Measurements from ENCODE around the gene PRMT5. TPM values are rescaled to one million over a fixed set of nuclear protein-coding genes. Genes with fewer than 3 reads are reported as not detected.

The PRMT5 gene
- total RNA-seq, 1 donor from 2014 or later = 89.8 TPM

- H3K27ac Mint-ChIP-seq = peak overlapping the region; percentile 100
- peaks cover 10% of the 10 kb centered on the region for H3K36me3 Mint-ChIP-seq
- no peaks in the 10 kb centered on the region for H3K9me3 Mint-ChIP-seq
- DNase-seq (ENCODE audit: low spot score in 2 of 2, unreplicated experiment in 2 of 2) = no peak
- peaks cover 18% of the 10 kb centered on the region for H3K4me1 Mint-ChIP-seq
- H3K27me3 Mint-ChIP-seq (ENCODE audit: low read depth) = no peaks in the 10 kb centered on the region
- peak overlapping the region; percentile 93 for H3K4me3 Mint-ChIP-seq
- no peak for TF ChIP-seq CTCF (IDR thresholded peaks at IDR 0.05; ENCODE audit: unreplicated experiment)
These were observed 58.4 kb downstream of the PRMT5 start for GRCh38 chr14:22870811-22871223.

Other genes with a start within 250 kb of the PRMT5 start
- 115 to 118 TPM (median 117 TPM) in 3 replicates for gene OXA1L, start 162.7 kb downstream of the PRMT5 start, total RNA-seq
- 8.3 to 9.8 TPM (median 8.9 TPM) in 3 replicates for gene SLC7A7, start 113.9 kb downstream of the PRMT5 start, total RNA-seq
- gene MRPL52, start 99.5 kb downstream of the PRMT5 start, total RNA-seq = 67.4 to 77.0 TPM (median 74.4 TPM) in 3 replicates
- gene MMP14, start 92.8 kb downstream of the PRMT5 start, total RNA-seq = 302 to 306 TPM (median 304 TPM) in 3 replicates
- gene LRP10, start 57.6 kb downstream of the PRMT5 start, total RNA-seq = 38.6 to 40.4 TPM (median 39.8 TPM) in 3 replicates
- 2.6 to 3.0 TPM (median 3.0 TPM) in 3 replicates for gene REM2, start 46.2 kb downstream of the PRMT5 start, total RNA-seq
- gene RBM23, start 10.2 kb downstream of the PRMT5 start, total RNA-seq = 97.9 to 106 TPM (median 101 TPM) in 3 replicates
- 32.7 to 33.2 TPM (median 33.0 TPM) in 3 replicates for gene HAUS4, start 27.7 kb upstream of the PRMT5 start, total RNA-seq
- gene AJUBA, start 53.2 kb upstream of the PRMT5 start, total RNA-seq = 108 to 110 TPM (median 109 TPM) in 3 replicates
- 14.0 to 15.1 TPM (median 14.9 TPM) in 3 replicates for gene C14orf93, start 80.8 kb upstream of the PRMT5 start, total RNA-seq
- gene PSMB5, start 105.5 kb upstream of the PRMT5 start, total RNA-seq = 121 to 124 TPM (median 123 TPM) in 3 replicates
- gene PSMB11, start 112.8 kb upstream of the PRMT5 start, total RNA-seq = 0.09 TPM in 1 of 3 replicates, not detected in the others
- gene CDH24, start 128.1 kb upstream of the PRMT5 start, total RNA-seq = 26.4 to 30.4 TPM (median 29.3 TPM) in 3 replicates
- gene ACIN1, start 165.8 kb upstream of the PRMT5 start, total RNA-seq = 372 to 401 TPM (median 374 TPM) in 3 replicates
- gene C14orf119, start 166.1 kb upstream of the PRMT5 start, total RNA-seq = 43.2 to 48.5 TPM (median 45.6 TPM) in 3 replicates
- gene CIROP, start 175.6 kb upstream of the PRMT5 start, total RNA-seq = not detected in 3 replicates
- gene CEBPE, start 189.9 kb upstream of the PRMT5 start, total RNA-seq = not detected in 3 replicates